HCT116 (cell line): ENCODE data around the gene AURKA.

Source experiments
- EGR1 ChIP-seq: IDR thresholded peaks from 2 replicates; pipeline ENCODE4 v1.6.1; 2012; ENCODE audit warnings: low read depth
- POLR2A ChIP-seq: IDR thresholded peaks from 2 replicates; pipeline ENCODE4 v1.7.0; 2011; ENCODE audit warnings: borderline replicate concordance; ENCODE audit not compliant: insufficient read depth, insufficient read length; ENCODE audit errors: extremely low read depth
- REST ChIP-seq: IDR thresholded peaks from 2 replicates; pipeline ENCODE4 v1.6.1; 2012; ENCODE audit warnings: low read depth
- YY1 ChIP-seq: IDR thresholded peaks from 2 replicates; pipeline ENCODE4 v1.6.1; 2011; ENCODE audit warnings: low read length, low read depth, moderate library complexity, mild to moderate bottlenecking; ENCODE audit not compliant: insufficient replicate concordance; ENCODE audit errors: extremely low read depth

GRCh38 chr20:56406910-56407309 lies 14.9 kb upstream of the AURKA start:
- no peak for TF ChIP-seq EGR1
- TF ChIP-seq YY1 = no peak
- no peak for TF ChIP-seq REST
- no peak for TF ChIP-seq POLR2A
